GM18873 (cell line): ENCODE data around the gene PRDM15.

Experiments used
- ATAC-seq: cut with Tn5 transposase; IDR thresholded peaks from one replicate; pipeline ENCODE4 v1.9.1; 2021; ENCODE audit warnings: mild to moderate bottlenecking, moderate library complexity, moderate number of reproducible peaks; ENCODE audit not compliant: unreplicated experiment, low FRiP score

The PRDM15 gene

GRCh38 chr21:41767606-41768436, 111.3 kb downstream of the PRDM15 start:
- ATAC-seq: no peak

- ATAC-seq: no peak
Observed at GRCh38 chr21:41766883-41767605, 112.1 kb downstream of the PRDM15 start, which contains the start of gene RIPK4. Gene RIPK4 (minus strand): TSS chr21:41767052. CDS start chr21:41767041, 11 bp downstream.

- ATAC-seq: no peak
Observed at GRCh38 chr21:41765973-41766882, 112.9 kb downstream of the PRDM15 start.

GRCh38 chr21:41765420-41765821, 113.7 kb downstream of the PRDM15 start:
- ATAC-seq: no peak

GRCh38 chr21:41764558-41765419, 114.4 kb downstream of the PRDM15 start:
- no peak for ATAC-seq

- no peak for ATAC-seq
Observed at GRCh38 chr21:41763996-41764395, 115.1 kb downstream of the PRDM15 start.

GRCh38 chr21:41763398-41763931, 115.7 kb downstream of the PRDM15 start:
- no peak for ATAC-seq

GRCh38 chr21:41762753-41763152, 116.4 kb downstream of the PRDM15 start:
- ATAC-seq: no peak

GRCh38 chr21:41761934-41762635, 117.1 kb downstream of the PRDM15 start:
- no peak for ATAC-seq

- ATAC-seq: no peak
Observed at GRCh38 chr21:41761211-41761933, 117.8 kb downstream of the PRDM15 start.

- ATAC-seq: no peak
Observed at GRCh38 chr21:41760411-41760810, 118.7 kb downstream of the PRDM15 start.

GRCh38 chr21:41759926-41760325, 119.2 kb downstream of the PRDM15 start:
- no peak for ATAC-seq

GRCh38 chr21:41759214-41759840, 119.8 kb downstream of the PRDM15 start:
- no peak for ATAC-seq

- no peak for ATAC-seq
Observed at GRCh38 chr21:41758550-41758949, 120.6 kb downstream of the PRDM15 start.

GRCh38 chr21:41755934-41756773, 123.0 kb downstream of the PRDM15 start:
- ATAC-seq: no peak

GRCh38 chr21:41755258-41755933, 123.7 kb downstream of the PRDM15 start:
- no peak for ATAC-seq
